Nephron (organoid): ENCODE results near the gene MESD.

Experiments used
- H3K27ac Mint-ChIP-seq, 3 experiments: 2 replicates each; pipeline ENCODE4 v1.8.0; 2020; ENCODE audit warnings: mixed read lengths in 3 of 3, mild to moderate bottlenecking in 2 of 3, moderate library complexity in 1 of 3
- H3K27me3 Mint-ChIP-seq: 2 replicates; pipeline ENCODE4 v1.8.0; 2021; ENCODE audit warnings: low read depth, mild to moderate bottlenecking, moderate library complexity, mixed read lengths
- H3K36me3 Mint-ChIP-seq: 2 replicates; pipeline ENCODE4 v1.8.0; 2020; ENCODE audit warnings: low read depth, mixed read lengths
- H3K4me1 Mint-ChIP-seq: 2 replicates; pipeline ENCODE4 v1.8.0; 2020; ENCODE audit warnings: mixed read lengths
- H3K4me3 Mint-ChIP-seq, 3 experiments: 2 replicates each; pipeline ENCODE4 v1.8.0; 2020; ENCODE audit warnings: mild to moderate bottlenecking in 3 of 3, mixed read lengths in 3 of 3, moderate library complexity in 2 of 3
- H3K9me3 Mint-ChIP-seq: 2 replicates; pipeline ENCODE4 v1.8.0; 2020; ENCODE audit warnings: mixed read lengths
- CTCF ChIP-seq, 3 experiments: fragments of 200-600 bp; sonication (generic); IDR thresholded peaks; one replicate each; pipeline ENCODE4 v1.5.0; 2021; ENCODE audit warnings: antibody characterized with exemption in 3 of 3; ENCODE audit not compliant: unreplicated experiment in 3 of 3

MESD gene

GRCh38 chr15:80985981-80986380, 3.6 kb downstream of the MESD start:
- H3K27ac Mint-ChIP-seq: no peak overlapping the region
- TF ChIP-seq CTCF (IDR thresholded peaks at IDR 0.05; ENCODE audit: unreplicated experiment in 3 of 3): no peak
- H3K27me3 Mint-ChIP-seq: no peaks in the 10 kb centered on the region
- peaks cover 38% of the 10 kb centered on the region for H3K4me1 Mint-ChIP-seq
- no peaks in the 10 kb centered on the region for H3K9me3 Mint-ChIP-seq
- peak overlapping the region; percentile 34 to 46 (median 38) for H3K4me3 Mint-ChIP-seq
- peaks cover 12% of the 10 kb centered on the region for H3K36me3 Mint-ChIP-seq

- Mint-ChIP-seq H3K9me3 (no peaks in the 10 kb centered on the region), H3K4me3 (no peak overlapping the region), H3K4me1 (peaks cover 38% of the 10 kb centered on the region), H3K27me3 (no peaks in the 10 kb centered on the region), H3K27ac (no peak overlapping the region), H3K36me3 (peaks cover 20% of the 10 kb centered on the region)
- TF ChIP-seq CTCF (IDR thresholded peaks at IDR 0.05; ENCODE audit: unreplicated experiment in 3 of 3): no peak
Observed at GRCh38 chr15:80984856-80985255, 4.8 kb downstream of the MESD start.

- no peak for TF ChIP-seq CTCF (IDR thresholded peaks at IDR 0.05; ENCODE audit: unreplicated experiment in 3 of 3)
- Mint-ChIP-seq H3K4me1 (peaks cover 31% of the 10 kb centered on the region), H3K4me3 (no peak overlapping the region), H3K27me3 (no peaks in the 10 kb centered on the region), H3K27ac (no peak overlapping the region), H3K9me3 (no peaks in the 10 kb centered on the region), H3K36me3 (peaks cover 38% of the 10 kb centered on the region)
Observed at GRCh38 chr15:80982839-80983238, 6.8 kb downstream of the MESD start.

GRCh38 chr15:80982205-80982604, 7.4 kb downstream of the MESD start:
- H3K4me1 Mint-ChIP-seq: peaks cover 34% of the 10 kb centered on the region
- H3K27me3 Mint-ChIP-seq: no peaks in the 10 kb centered on the region
- TF ChIP-seq CTCF (IDR thresholded peaks at IDR 0.05; ENCODE audit: unreplicated experiment in 3 of 3): no peak
- H3K36me3 Mint-ChIP-seq: peaks cover 43% of the 10 kb centered on the region
- H3K9me3 Mint-ChIP-seq: no peaks in the 10 kb centered on the region
- H3K27ac Mint-ChIP-seq: no peak overlapping the region
- no peak overlapping the region for H3K4me3 Mint-ChIP-seq

- TF ChIP-seq CTCF (IDR thresholded peaks at IDR 0.05; ENCODE audit: unreplicated experiment in 3 of 3): no peak
- Mint-ChIP-seq H3K27ac (no peak overlapping the region), H3K4me1 (peaks cover 25% of the 10 kb centered on the region), H3K36me3 (peaks cover 51% of the 10 kb centered on the region), H3K4me3 (no peak overlapping the region), H3K27me3 (no peaks in the 10 kb centered on the region), H3K9me3 (no peaks in the 10 kb centered on the region)
Observed at GRCh38 chr15:80979538-80980200, 9.9 kb downstream of the MESD start.

- H3K4me3 Mint-ChIP-seq: no peak overlapping the region
- peaks cover 24% of the 10 kb centered on the region for H3K4me1 Mint-ChIP-seq
- H3K9me3 Mint-ChIP-seq: no peaks in the 10 kb centered on the region
- H3K36me3 Mint-ChIP-seq: peaks cover 51% of the 10 kb centered on the region
- H3K27ac Mint-ChIP-seq: no peak overlapping the region
- no peaks in the 10 kb centered on the region for H3K27me3 Mint-ChIP-seq
- no peak for TF ChIP-seq CTCF (IDR thresholded peaks at IDR 0.05; ENCODE audit: unreplicated experiment in 3 of 3)
Observed at GRCh38 chr15:80978685-80979329, 10.8 kb downstream of the MESD start.
